ENCODE results near the gene HHIPL1. TPM values are rescaled to one million over a fixed set of nuclear protein-coding genes. Genes with fewer than 3 reads are reported as not detected.

Gene HHIPL1
- polyA plus RNA-seq, 2 of the 4 experiments (the other 2 are of a cell fraction), result 0.19 to 0.23 TPM

DNA sequence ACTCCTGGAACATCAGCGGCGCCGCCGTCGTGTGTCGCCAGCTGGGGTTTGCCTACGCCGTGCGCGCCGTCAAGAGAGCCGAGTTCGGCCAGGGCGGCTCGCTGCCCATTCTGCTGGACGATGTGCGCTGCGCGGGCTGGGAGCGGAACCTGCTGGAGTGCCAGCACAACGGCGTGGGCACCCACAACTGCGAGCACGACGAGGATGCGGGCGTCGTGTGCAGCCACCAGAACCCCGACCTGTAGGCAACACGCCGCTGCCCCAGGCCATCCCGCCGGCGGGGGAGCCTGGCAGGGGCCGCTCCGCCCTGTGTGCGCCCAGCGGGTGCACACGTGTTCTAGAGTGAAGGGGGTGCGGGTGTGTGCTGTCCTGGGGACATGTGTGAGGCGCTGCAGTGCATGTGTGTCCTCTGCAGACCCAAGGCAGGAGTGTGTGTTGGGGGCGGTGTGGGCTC lies 30.5 kb downstream of the HHIPL1 start:
- H3K4me1 ChIP-seq, result peaks cover 14% of the 10 kb centered on the region; the same call in 2 of the 3 replicates
- H3K27ac ChIP-seq, result no peak overlapping the region
- ATAC-seq (no peak), DNase-seq (ENCODE audit: low read depth in 1 of 2, low spot score in 1 of 2) (no peak), FAIRE-seq (no peak)
- peaks cover 18% of the 10 kb centered on the region; the same call in 2 of the 3 replicates for H3K9me3 ChIP-seq
- POLR2A ChIA-PET, result no interaction called here
- H3K4me2 ChIP-seq, result no peak overlapping the region
- WGBS (ENCODE audit: missing lambda C conversion rate), result 94% methylated on average over 34 of the region's 42 CpGs
- TF ChIP-seq NFE2L2 (conservative IDR thresholded peaks at IDR 0.05; ENCODE audit: low read length), result no peak
- TF ChIP-seq CBX8 (IDR thresholded peaks at IDR 0.05), result no peak
- no peak for TF ChIP-seq SREBF2 (IDR thresholded peaks at IDR 0.05)
- TF ChIP-seq, protein P1, sequence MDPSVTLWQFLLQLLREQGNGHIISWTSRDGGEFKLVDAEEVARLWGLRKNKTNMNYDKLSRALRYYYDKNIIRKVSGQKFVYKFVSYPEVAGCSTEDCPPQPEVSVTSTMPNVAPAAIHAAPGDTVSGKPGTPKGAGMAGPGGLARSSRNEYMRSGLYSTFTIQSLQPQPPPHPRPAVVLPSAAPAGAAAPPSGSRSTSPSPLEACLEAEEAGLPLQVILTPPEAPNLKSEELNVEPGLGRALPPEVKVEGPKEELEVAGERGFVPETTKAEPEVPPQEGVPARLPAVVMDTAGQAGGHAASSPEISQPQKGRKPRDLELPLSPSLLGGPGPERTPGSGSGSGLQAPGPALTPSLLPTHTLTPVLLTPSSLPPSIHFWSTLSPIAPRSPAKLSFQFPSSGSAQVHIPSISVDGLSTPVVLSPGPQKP (IDR thresholded peaks at IDR 0.05; ENCODE audit: low read depth, low read length), result no peak
- no peak for TF ChIP-seq MAZ (IDR thresholded peaks at IDR 0.05; ENCODE audit: borderline replicate concordance, low read depth, low read length)
- TF ChIP-seq EP300 (IDR thresholded peaks at IDR 0.05), result no peak
- no peak for TF ChIP-seq BHLHE40 (IDR thresholded peaks at IDR 0.05; ENCODE audit: low read depth, low read length)
- no peak for TF ChIP-seq CHD4 (IDR thresholded peaks at IDR 0.05; ENCODE audit: borderline replicate concordance)
- TF ChIP-seq E2F6 (IDR thresholded peaks at IDR 0.05; ENCODE audit: borderline replicate concordance, low read depth), result no peak
- no peak for TF ChIP-seq USF2 (IDR thresholded peaks at IDR 0.05)
- TF ChIP-seq MYC (IDR thresholded peaks at IDR 0.05; ENCODE audit: borderline replicate concordance, low read length), result no peak
- TF ChIP-seq CHD2 (IDR thresholded peaks at IDR 0.05; ENCODE audit: low read length, partially characterized antibody), result no peak
- TF ChIP-seq HDAC2 (IDR thresholded peaks at IDR 0.05), result no peak
- no peak for TF ChIP-seq FOXS1 (CRISPR knock-in tag; IDR thresholded peaks at IDR 0.05)
- no peak for TF ChIP-seq HOXA7 (CRISPR knock-in tag; IDR thresholded peaks at IDR 0.05)
- no peak for TF ChIP-seq MAFK (IDR thresholded peaks at IDR 0.05; ENCODE audit: partially characterized antibody)
- no peak for TF ChIP-seq RARB (CRISPR knock-in tag; IDR thresholded peaks at IDR 0.05)
- TF ChIP-seq TP53 (CRISPR knock-in tag; IDR thresholded peaks at IDR 0.05), result no peak
- TF ChIP-seq JUN (IDR thresholded peaks at IDR 0.05), result no peak
- no peak for TF ChIP-seq CBX2 (IDR thresholded peaks at IDR 0.05; ENCODE audit: borderline replicate concordance, low read depth)
- CTCF ChIA-PET, result no interaction called here
- H3K4me3 ChIP-seq, result no peak overlapping the region

- WGBS (ENCODE audit: missing lambda C conversion rate), result 80% methylated on average over 10 of the region's 10 CpGs
- TF ChIP-seq KDM1A (IDR thresholded peaks at IDR 0.05; ENCODE audit: low read depth), result no peak
- Histone ChIP-seq H3K4me2 (no peak overlapping the region), H3K27ac (no peak overlapping the region), H3K4me3 (no peak overlapping the region), H3K4me1 (0 out of 3 replicates have a peak, but pooled peaks cover 9% of the 10 kb centered on the region), H3K9me3 (peaks cover 18% of the 10 kb centered on the region; the same call in 2 of the 3 replicates)
- ChIA-PET POLR2A (no interaction called here), CTCF (interaction anchor here (1.5 to 4.2 kb wide), 2 partner anchors 12 to 210 kb away, joined by 5 to 19 read pairs; no protein-coding TSS in a partner anchor)
- DNase-seq (ENCODE audit: low read depth in 1 of 2, low spot score in 1 of 2) (no peak), ATAC-seq (0 out of 6 replicates have a peak, but pooled peaks of 1 of the 2 experiments have one; percentile 9), FAIRE-seq (no peak)
Measured at GRCh38 chr14:99675951-99676350, 31.0 kb downstream of the HHIPL1 start.

GRCh38 chr14:99676657-99677056 lies 31.7 kb downstream of the HHIPL1 start:
- no peak overlapping the region for H3K4me3 ChIP-seq
- ChIA-PET CTCF (interaction anchor here (1.1 to 4.2 kb wide), 3 partner anchors 12 to 223 kb away, joined by 4 to 19 read pairs (median 5); no protein-coding TSS in a partner anchor), POLR2A (no interaction called here)
- no peak for ATAC-seq
- H3K4me1 ChIP-seq, result 0 out of 3 replicates have a peak, but pooled peaks cover 4% of the 10 kb centered on the region
- TF ChIP-seq ZNF302 (CRISPR knock-in tag; IDR thresholded peaks at IDR 0.05), result no peak
- peaks cover 18% of the 10 kb centered on the region; the same call in 2 of the 3 replicates for H3K9me3 ChIP-seq
- H3K27ac ChIP-seq, result no peak overlapping the region
- FAIRE-seq, result no peak
- 80% methylated on average over 2 of the region's 8 CpGs for WGBS (ENCODE audit: missing lambda C conversion rate)
- no peak overlapping the region for H3K4me2 ChIP-seq
- no peak for DNase-seq (ENCODE audit: low read depth in 1 of 2, low spot score in 1 of 2)
